Naive B cell (primary cell): Measurements from ENCODE around the gene AFF3. TPM values are rescaled to one million over a fixed set of nuclear protein-coding genes. Genes with fewer than 3 reads are reported as not detected.
"Not testable (repeated sequence)": the region's sequence is repeated elsewhere in the genome, so short reads cannot be mapped to it uniquely, and the experiment has no call there.

Source experiments
- ATAC-seq, 2 donors: fragments of 150-1000 bp; cut with Tn5 transposase; 2 replicates each; pipeline ENCODE4 v1.10.0; 2021; ENCODE audit warnings: low read depth in 2 of 2, mild to moderate bottlenecking in 2 of 2, moderate library complexity in 2 of 2
- DNase-seq: peaks from one replicate; pipeline ENCODE4 v3.0.0; 2022
- H3K27ac Mint-ChIP-seq, 6 donors: one replicate each; pipeline ENCODE4 v1.8.0; 2020 to 2022; ENCODE audit warnings: mild to moderate bottlenecking in 6 of 6, mixed read lengths in 6 of 6, moderate library complexity in 5 of 6, inconsistent platforms in 2 of 6
- H3K27me3 Mint-ChIP-seq, 3 donors: one replicate each; pipeline ENCODE4 v1.8.0; 2021 to 2022; ENCODE audit warnings: mixed read lengths in 3 of 3, mild to moderate bottlenecking in 1 of 3
- H3K36me3 Mint-ChIP-seq, 2 donors: one replicate each; pipeline ENCODE4 v1.8.0; 2020 to 2022; ENCODE audit warnings: mixed read lengths in 2 of 2, inconsistent platforms in 1 of 2, mild to moderate bottlenecking in 1 of 2
- H3K4me1 Mint-ChIP-seq, 3 donors: one replicate each; pipeline ENCODE4 v1.8.0; 2020 to 2022; ENCODE audit warnings: mixed read lengths in 3 of 3, inconsistent platforms in 1 of 3, mild to moderate bottlenecking in 1 of 3, moderate library complexity in 1 of 3
- H3K4me3 Mint-ChIP-seq, 8 donors: one replicate each; pipeline ENCODE4 v1.8.0; 2020 to 2022; ENCODE audit warnings: mild to moderate bottlenecking in 8 of 8, mixed read lengths in 8 of 8, moderate library complexity in 8 of 8, inconsistent platforms in 2 of 8
- H3K9me3 Mint-ChIP-seq, 7 donors: one replicate each; pipeline ENCODE4 v1.8.0; 2020 to 2022; ENCODE audit warnings: mixed read lengths in 7 of 7, mild to moderate bottlenecking in 5 of 7, inconsistent platforms in 2 of 7, moderate library complexity in 1 of 7
- polyA plus RNA-seq, 6 donors: library from polyadenylated mRNA; unstranded; fragments of 300-500 nt; fragmentation: Illumina TruSeq; gene quantifications; one replicate each; pipeline ENCODE4 v1.2.3, GENCODE V29; 2021; ENCODE audit warnings: low read depth in 6 of 6

Gene AFF3
- polyA plus RNA-seq, 6 donors from 2014 or later = 43.8 to 255 (median 96.8) TPM

- no peak overlapping the region for H3K4me3 Mint-ChIP-seq
- peaks cover 0 to 2% (median 0%) of the 10 kb centered on the region in 7 donors for H3K9me3 Mint-ChIP-seq
- no peak for DNase-seq
- H3K27me3 Mint-ChIP-seq = no peaks in the 10 kb centered on the region
- peaks cover 2 to 10% (median 6%) of the 10 kb centered on the region in 3 donors for H3K4me1 Mint-ChIP-seq
- peaks cover 4 to 8% of the 10 kb centered on the region in 2 donors for H3K36me3 Mint-ChIP-seq
- H3K27ac Mint-ChIP-seq = peak overlapping the region in 3 of 6 donors; percentile 46 to 88 (median 74)
- no peak for ATAC-seq
Measured at GRCh38 chr2:99543247-99543646, 599.1 kb downstream of the AFF3 start.

GRCh38 chr2:99537910-99538485, 604.4 kb downstream of the AFF3 start:
- Mint-ChIP-seq H3K36me3 (no peaks in the 10 kb centered on the region), H3K4me3 (no peak overlapping the region), H3K27ac (no peak overlapping the region), H3K27me3 (no peaks in the 10 kb centered on the region), H3K4me1 (peaks cover 0 to 6% (median 5%) of the 10 kb centered on the region in 3 donors), H3K9me3 (peaks cover 0 to 4% (median 0%) of the 10 kb centered on the region in 7 donors)
- DNase-seq (no peak), ATAC-seq (no peak)

GRCh38 chr2:99524056-99524455, 618.3 kb downstream of the AFF3 start:
- ATAC-seq (no peak), DNase-seq (no peak)
- no peak overlapping the region for H3K4me3 Mint-ChIP-seq
- H3K9me3 Mint-ChIP-seq = no peaks in the 10 kb centered on the region
- H3K27ac Mint-ChIP-seq = no peak overlapping the region
- H3K4me1 Mint-ChIP-seq = no peaks in the 10 kb centered on the region
- peaks cover 23 to 41% (median 41%) of the 10 kb centered on the region in 3 donors for H3K27me3 Mint-ChIP-seq
- peaks cover 0 to 8% of the 10 kb centered on the region in 2 donors for H3K36me3 Mint-ChIP-seq

- H3K4me3 Mint-ChIP-seq = no peak overlapping the region
- H3K27me3 Mint-ChIP-seq = peaks cover 27 to 41% (median 32%) of the 10 kb centered on the region in 3 donors
- H3K9me3 Mint-ChIP-seq = no peaks in the 10 kb centered on the region
- no peak for DNase-seq
- H3K27ac Mint-ChIP-seq = no peak overlapping the region
- H3K4me1 Mint-ChIP-seq = no peaks in the 10 kb centered on the region
- no peak for ATAC-seq
- H3K36me3 Mint-ChIP-seq = peaks cover 0 to 8% of the 10 kb centered on the region in 2 donors
Measured at GRCh38 chr2:99522157-99522556, 620.2 kb downstream of the AFF3 start.

DNA sequence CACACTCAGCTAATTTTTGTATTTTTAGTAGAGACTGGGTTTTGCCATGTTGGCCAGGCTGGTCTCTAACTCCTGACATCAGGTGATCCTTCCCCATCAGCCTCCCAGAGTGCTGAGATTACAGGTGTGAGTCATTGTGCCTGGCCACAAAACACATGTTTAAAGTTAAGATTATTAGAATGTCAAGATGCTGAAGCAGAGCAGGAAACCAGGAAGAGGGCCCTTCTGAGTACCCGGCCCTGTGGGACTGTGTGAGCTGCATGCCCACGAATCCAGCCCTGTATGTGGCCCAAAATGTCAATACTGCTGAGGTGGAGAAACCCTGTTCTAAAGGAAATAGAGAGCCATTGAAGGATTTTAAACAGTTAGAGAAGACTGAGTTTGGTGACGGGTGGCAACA, 621.6 kb downstream of the AFF3 start:
- peak overlapping the region in 1 of 6 donors; percentile 42 for H3K27ac Mint-ChIP-seq
- H3K4me1 Mint-ChIP-seq = no peaks in the 10 kb centered on the region
- ATAC-seq (no peak), DNase-seq (no peak)
- peaks cover 0 to 8% of the 10 kb centered on the region in 2 donors for H3K36me3 Mint-ChIP-seq
- no peak overlapping the region for H3K4me3 Mint-ChIP-seq
- H3K9me3 Mint-ChIP-seq = no peaks in the 10 kb centered on the region
- H3K27me3 Mint-ChIP-seq = peaks cover 15 to 29% (median 19%) of the 10 kb centered on the region in 3 donors

GRCh38 chr2:99520195-99520594, 622.2 kb downstream of the AFF3 start:
- no peak overlapping the region for H3K27ac Mint-ChIP-seq
- H3K9me3 Mint-ChIP-seq = no peaks in the 10 kb centered on the region
- H3K36me3 Mint-ChIP-seq = peaks cover 0 to 8% of the 10 kb centered on the region in 2 donors
- peaks cover 15 to 29% (median 19%) of the 10 kb centered on the region in 3 donors for H3K27me3 Mint-ChIP-seq
- no peak for ATAC-seq
- H3K4me3 Mint-ChIP-seq = no peak overlapping the region
- no peaks in the 10 kb centered on the region for H3K4me1 Mint-ChIP-seq
- no peak for DNase-seq

DNA sequence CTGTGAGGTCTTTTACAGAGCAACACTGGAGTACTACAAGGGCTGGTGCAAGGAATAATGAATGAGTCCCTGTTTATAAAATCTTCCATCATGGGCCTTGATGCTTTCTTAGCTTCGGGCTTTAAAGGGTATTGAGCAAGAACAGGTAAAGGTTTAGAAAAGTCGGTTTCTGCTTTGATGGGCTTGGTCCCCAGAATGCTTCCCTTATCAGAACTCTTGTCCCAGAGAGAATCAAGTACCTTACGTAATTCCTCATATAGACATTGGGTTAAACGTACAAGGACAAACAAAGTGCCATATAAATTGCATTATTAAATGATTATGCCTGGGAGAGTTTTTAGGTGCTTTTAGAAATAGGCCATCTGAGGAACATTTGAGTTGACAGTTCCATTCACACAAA, 628.0 kb downstream of the AFF3 start:
- Mint-ChIP-seq H3K4me1 (no peaks in the 10 kb centered on the region), H3K27ac (no peak overlapping the region), H3K9me3 (no peaks in the 10 kb centered on the region), H3K4me3 (no peak overlapping the region), H3K36me3 (no peaks in the 10 kb centered on the region), H3K27me3 (peaks cover 14 to 18% (median 15%) of the 10 kb centered on the region in 3 donors)
- DNase-seq (no peak), ATAC-seq (no peak)

GRCh38 chr2:99512181-99512591, 630.2 kb downstream of the AFF3 start:
- DNase-seq = no peak
- H3K9me3 Mint-ChIP-seq = no peaks in the 10 kb centered on the region
- no peak for ATAC-seq
- H3K4me3 Mint-ChIP-seq = no peak overlapping the region
- H3K27ac Mint-ChIP-seq = no peak overlapping the region
- no peaks in the 10 kb centered on the region for H3K4me1 Mint-ChIP-seq
- H3K27me3 Mint-ChIP-seq = peaks cover 0 to 10% (median 9%) of the 10 kb centered on the region in 3 donors
- no peaks in the 10 kb centered on the region for H3K36me3 Mint-ChIP-seq

DNA sequence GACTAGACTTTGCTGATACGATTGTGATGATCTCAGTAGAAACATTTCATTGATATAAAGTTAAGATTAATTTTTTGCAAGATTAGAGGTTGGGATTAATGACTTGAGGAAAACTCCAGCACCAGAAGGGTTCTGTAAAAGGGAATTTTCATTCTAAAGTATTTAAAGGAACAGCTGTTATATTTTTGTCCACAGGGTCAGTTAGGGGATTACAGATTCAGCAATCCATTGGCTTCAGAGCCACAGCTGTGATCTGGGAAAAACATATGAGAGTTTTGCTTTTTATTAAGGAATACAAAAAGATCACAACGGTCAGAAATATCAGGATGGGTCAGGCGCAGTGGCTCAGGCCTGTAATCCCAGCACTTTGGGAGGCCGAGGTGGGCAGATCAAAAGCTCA, 633.0 kb downstream of the AFF3 start:
- no peak for ATAC-seq
- no peak for DNase-seq
- Mint-ChIP-seq H3K4me1 (peaks cover 15 to 16% (median 15%) of the 10 kb centered on the region in 3 donors), H3K27ac (no peak overlapping the region), H3K27me3 (peaks cover 0 to 5% (median 4%) of the 10 kb centered on the region in 3 donors), H3K9me3 (no peaks in the 10 kb centered on the region), H3K4me3 (no peak overlapping the region), H3K36me3 (no peaks in the 10 kb centered on the region)

GRCh38 chr2:99507937-99508818, 634.2 kb downstream of the AFF3 start:
- no peak overlapping the region for H3K4me3 Mint-ChIP-seq
- H3K4me1 Mint-ChIP-seq = peaks cover 15 to 16% (median 15%) of the 10 kb centered on the region in 3 donors
- peaks cover 0 to 3% (median 0%) of the 10 kb centered on the region in 3 donors for H3K27me3 Mint-ChIP-seq
- no peaks in the 10 kb centered on the region for H3K36me3 Mint-ChIP-seq
- DNase-seq (no peak), ATAC-seq (no peak)
- peak overlapping the region in 1 of 6 donors; percentile 74 for H3K27ac Mint-ChIP-seq
- no peaks in the 10 kb centered on the region for H3K9me3 Mint-ChIP-seq

GRCh38 chr2:99504844-99505584, 637.4 kb downstream of the AFF3 start:
- H3K9me3 Mint-ChIP-seq = no peaks in the 10 kb centered on the region
- peak overlapping the region in 3 of 8 donors; percentile 8 to 57 (median 30) for H3K4me3 Mint-ChIP-seq
- DNase-seq = no peak
- H3K36me3 Mint-ChIP-seq = no peaks in the 10 kb centered on the region
- peak; percentile 34 to 39 for ATAC-seq
- H3K27me3 Mint-ChIP-seq = peaks cover 7 to 8% (median 8%) of the 10 kb centered on the region in 3 donors
- H3K27ac Mint-ChIP-seq = peak overlapping the region in 4 of 6 donors; percentile 3 to 90 (median 47)
- H3K4me1 Mint-ChIP-seq = peaks cover 15 to 16% (median 15%) of the 10 kb centered on the region in 3 donors

DNA sequence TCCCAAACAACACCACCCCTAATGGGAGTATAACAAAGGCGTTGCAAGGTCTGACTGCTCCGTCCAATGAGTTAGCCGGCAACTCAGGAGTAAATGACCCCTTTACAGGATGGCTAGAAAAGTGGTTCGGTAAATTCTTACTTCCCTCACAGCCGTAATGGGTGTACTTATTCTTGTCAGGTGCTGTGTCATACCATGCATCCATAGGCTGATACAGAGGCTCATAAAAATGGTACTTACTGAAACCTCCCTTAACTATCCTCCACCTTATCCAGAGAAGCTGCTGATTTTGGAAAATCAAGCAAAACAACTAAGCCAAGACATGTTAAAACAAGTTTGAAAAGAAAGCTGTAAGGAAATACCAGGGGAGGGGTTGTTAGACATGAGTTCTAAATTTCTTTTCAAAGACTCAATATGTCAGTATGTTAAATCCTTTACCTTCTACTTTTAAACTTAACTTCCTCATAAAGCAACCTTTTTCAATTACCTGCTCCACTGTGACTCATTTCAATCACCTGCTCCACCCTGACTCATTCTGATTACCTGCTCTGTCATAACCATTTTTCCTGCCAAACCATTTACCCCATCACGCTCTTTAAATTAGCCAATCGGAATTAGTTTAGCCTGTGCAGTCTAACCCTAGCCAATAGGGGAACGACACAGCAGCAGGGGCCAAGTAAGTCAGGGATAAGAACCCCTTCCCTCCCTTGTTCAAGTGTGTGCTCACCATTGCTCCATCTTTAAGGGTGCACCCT, 638.6 kb downstream of the AFF3 start:
- not testable (repeated sequence) for H3K4me3 Mint-ChIP-seq, H3K36me3 Mint-ChIP-seq, H3K9me3 Mint-ChIP-seq, DNase-seq, ATAC-seq
- H3K27me3 Mint-ChIP-seq = peaks cover 18 to 20% (median 19%) of the 10 kb centered on the region in 3 donors
- H3K4me1 Mint-ChIP-seq = peaks cover 15 to 16% (median 15%) of the 10 kb centered on the region in 3 donors
- peak overlapping the region in 1 of 6 donors; percentile 47 for H3K27ac Mint-ChIP-seq

DNA sequence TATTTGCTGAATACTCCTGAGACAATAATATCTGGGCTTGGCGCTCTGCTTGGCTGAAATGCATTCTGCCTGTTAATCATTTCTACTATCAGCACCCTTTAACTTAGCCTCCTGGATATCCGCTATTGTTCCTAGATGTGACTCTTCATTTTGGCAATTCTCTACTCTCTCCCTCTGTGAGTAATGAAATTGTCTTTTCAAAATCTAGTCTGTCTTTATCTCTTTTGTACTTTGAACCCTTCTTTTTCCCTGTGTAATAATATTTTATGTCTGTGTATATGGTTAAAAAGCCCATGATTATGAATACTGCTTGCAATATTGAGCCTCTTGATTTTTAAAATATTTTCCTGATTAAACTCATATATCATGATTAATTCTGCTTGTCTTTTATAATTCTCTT, 646.4 kb downstream of the AFF3 start:
- H3K4me1 Mint-ChIP-seq = peaks cover 0 to 3% (median 0%) of the 10 kb centered on the region in 3 donors
- DNase-seq (no peak), ATAC-seq (no peak)
- no peaks in the 10 kb centered on the region for H3K36me3 Mint-ChIP-seq
- no peak overlapping the region for H3K4me3 Mint-ChIP-seq
- peak overlapping the region in 1 of 6 donors; percentile 51 for H3K27ac Mint-ChIP-seq
- no peaks in the 10 kb centered on the region for H3K9me3 Mint-ChIP-seq
- peaks cover 28 to 45% (median 40%) of the 10 kb centered on the region in 3 donors for H3K27me3 Mint-ChIP-seq
